ENCODE results near the gene HDGF. TPM values are rescaled to one million over a fixed set of nuclear protein-coding genes. Genes with fewer than 3 reads are reported as not detected.
A peak's percentile ranks its signal among the peaks of the same experiment; 100 is the strongest.

The HDGF gene
- total and polyA plus RNA-seq, 2 of the 8 experiments (the other 6 are each of a cell fraction or from before 2014, with no cell fraction given) = 145 to 391 TPM

DNA sequence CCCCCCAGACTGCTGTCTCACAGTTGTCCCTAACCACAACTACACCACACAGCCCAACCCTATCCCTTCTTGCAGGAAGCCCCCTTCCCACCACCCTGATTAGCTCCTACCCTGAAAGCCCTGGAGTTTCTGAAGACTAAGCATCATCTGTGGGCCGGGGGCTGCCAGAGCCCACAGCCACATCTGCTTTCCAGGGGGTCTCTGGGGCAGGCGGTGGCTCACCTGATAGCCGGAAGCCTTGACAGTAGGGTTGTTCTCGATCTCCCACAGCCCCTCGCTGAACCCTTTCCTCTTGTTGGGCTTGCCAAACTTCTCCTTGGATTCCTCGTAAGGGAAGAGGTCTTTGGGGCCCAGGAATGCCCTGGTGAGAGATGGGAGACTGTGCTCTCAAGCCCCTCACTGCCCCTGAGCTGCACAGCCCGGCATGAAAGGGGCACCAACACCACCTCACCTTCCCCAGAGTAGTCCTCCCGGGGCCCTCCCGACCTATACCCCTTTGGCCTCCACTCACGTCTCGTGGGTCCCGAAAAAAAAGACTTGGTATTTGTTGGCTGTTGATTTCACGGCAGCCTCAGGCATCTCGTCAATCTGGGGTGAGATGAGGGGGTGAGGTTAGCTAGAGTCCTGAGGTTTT, 6.6 kb downstream of the HDGF start:
- Histone ChIP-seq H3K27me3 (replicated peaks in 1 of 4; ENCODE audit: control insufficient read depth in 3 of 4, extremely low read depth in 1 of 4, insufficient read depth in 3 of 4, low read length in 3 of 4) (no peaks in the 10 kb centered on the region), H3K79me2 (ENCODE audit: control insufficient read depth in 1 of 2, insufficient read depth in 2 of 2, low read length in 2 of 2) (peaks cover 24 to 51% of the 10 kb centered on the region in 2 experiments), H2AK5ac (ENCODE audit: low read depth, low read length) (no peak overlapping the region), H2BK15ac (ENCODE audit: low read length) (no peak overlapping the region), H2BK120ac (replicated peaks; ENCODE audit: low read depth, low read length) (no peak overlapping the region), H4K8ac (ENCODE audit: extremely low read depth, insufficient read depth, low read length) (no peak overlapping the region), H3K36me3 (ENCODE audit: control insufficient read depth in 2 of 4, insufficient read depth in 4 of 4, low read length in 3 of 4) (peaks cover 13 to 33% (median 14%) of the 10 kb centered on the region in 4 experiments; a peak in 6 of 8 replicates), H3K27ac (ENCODE audit: low read depth, low read length) (peak overlapping the region; percentile 35; the same call in 1 of the 2 replicates), H2BK5ac (ENCODE audit: low read depth, low read length) (0 out of 2 replicates have a peak overlapping the region, but pooled peaks have one; percentile 18), H4K91ac (replicated peaks; ENCODE audit: insufficient read length, low read length) (no peak overlapping the region), H3K4me2 (ENCODE audit: insufficient read depth in 1 of 2, low read depth in 2 of 2, low read length in 2 of 2) (no peak overlapping the region), H2BK12ac (ENCODE audit: low read depth, low read length) (no peak overlapping the region), H3K4ac (replicated peaks; ENCODE audit: insufficient read length, low read depth, low read length) (no peak overlapping the region), H3K79me1 (ENCODE audit: low read depth, low read length) (peaks cover 13% of the 10 kb centered on the region), H2AFZ (ENCODE audit: low read length) (no peak overlapping the region), H4K5ac (ENCODE audit: insufficient read length, low read depth, low read length) (no peak overlapping the region), H3K18ac (ENCODE audit: extremely low read depth, low read length) (no peak overlapping the region), H3K9ac (replicated peaks in 1 of 4; ENCODE audit: extremely low read depth in 1 of 4, low read depth in 3 of 4, low read length in 3 of 4) (no peak overlapping the region; a peak in 2 of 7 replicates), H4K20me1 (replicated peaks in 1 of 2; ENCODE audit: control insufficient read depth in 1 of 2, insufficient read depth in 2 of 2, low read length in 2 of 2) (peaks cover 0 to 3% of the 10 kb centered on the region in 2 experiments), H3K23me2 (ENCODE audit: low read depth, low read length) (peaks cover 10% of the 10 kb centered on the region), H3K4me1 (replicated peaks in 1 of 4; ENCODE audit: control insufficient read depth in 3 of 4, insufficient read depth in 4 of 4, low read length in 3 of 4) (peaks cover 31 to 45% (median 34%) of the 10 kb centered on the region in 4 experiments), H3K4me3 (ENCODE audit: extremely low read depth in 1 of 4, insufficient read depth in 2 of 4, low read depth in 3 of 4, low read length in 4 of 4) (no peak overlapping the region), H3K9me3 (ENCODE audit: insufficient read depth in 2 of 2, low read depth in 1 of 2, low read length in 1 of 2) (no peaks in the 10 kb centered on the region), H3K56ac (replicated peaks; ENCODE audit: insufficient read length, low read depth, low read length) (no peak overlapping the region), H3K23ac (ENCODE audit: insufficient read length) (no peak overlapping the region), H2BK20ac (ENCODE audit: low read length) (no peak overlapping the region), H3K14ac (ENCODE audit: insufficient read length) (no peak overlapping the region)
- ChIA-PET CTCF (ENCODE audit: partially characterized antibody) (interaction anchor here (1.1 to 6.6 kb wide), 4 partner anchors 18 to 55 kb away, joined by 3 to 76 read pairs (median 14); partner anchors contain the start of genes ISG20L2, METTL25B and PRCC), POLR2A (ENCODE audit: partially characterized antibody) (interaction anchor here (0.7 to 10.7 kb wide), 3 partner anchors 14 to 109 kb away, joined by 3 to 214 read pairs (median 3); partner anchors contain the start of genes ISG20L2 and METTL25B)
- DNase-seq (ENCODE audit: low read depth in 1 of 2, low spot score in 2 of 2) = no peak
- TF ChIP-seq SP4 (IDR thresholded peaks at IDR 0.05; ENCODE audit: low read length) = no peak
- no peak for TF ChIP-seq CTBP2 (IDR thresholded peaks at IDR 0.05; ENCODE audit: borderline replicate concordance, insufficient read depth, insufficient read length, low read length)
- no peak for TF ChIP-seq NANOG (IDR thresholded peaks at IDR 0.05; ENCODE audit: insufficient read depth, low read depth, low read length, poor library complexity, severe bottlenecking)
- no peak for TF ChIP-seq KDM4A (IDR thresholded peaks at IDR 0.05; ENCODE audit: low read depth, low read length, severe bottlenecking)
- 94% methylated on average over 14 of the region's 14 CpGs; no CpG with 5 or more reads in 1 of the 2 experiments for WGBS, 2 experiments (ENCODE audit: extremely low coverage in 1 of 2, insufficient coverage in 1 of 2, insufficient read length in 1 of 2, insufficient replicate concordance in 2 of 2, low coverage in 1 of 2, low lambda C conversion rate in 2 of 2, missing lambda C conversion rate in 1 of 2)
- FAIRE-seq = no peak

All from H1 (cell line).